Measurements from ENCODE around the gene LRRC74B. TPM values are rescaled to one million over a fixed set of nuclear protein-coding genes. Genes with fewer than 3 reads are reported as not detected.

Gene LRRC74B
- total RNA-seq, 1 donor from 2014 or later = not detected

- Mint-ChIP-seq H3K9me3 (ENCODE audit: unreplicated experiment) (no peaks in the 10 kb centered on the region), H3K27me3 (ENCODE audit: unreplicated experiment) (peaks cover 2% of the 10 kb centered on the region), H3K4me3 (ENCODE audit: unreplicated experiment) (peak overlapping the region; percentile 56), H3K27ac (ENCODE audit: unreplicated experiment) (no peak overlapping the region), H3K36me3 (ENCODE audit: unreplicated experiment) (no peaks in the 10 kb centered on the region), H3K4me1 (ENCODE audit: low read depth, unreplicated experiment) (no peaks in the 10 kb centered on the region)
- peak; percentile 85 for TF ChIP-seq CTCF (IDR thresholded peaks at IDR 0.05; ENCODE audit: partially characterized antibody, unreplicated experiment)
- peak; percentile 91 for DNase-seq
Observed at GRCh38 chr22:21102659-21103267, 57.0 kb downstream of the LRRC74B start.

- no peak overlapping the region for H3K4me3 Mint-ChIP-seq (ENCODE audit: unreplicated experiment)
- no peaks in the 10 kb centered on the region for H3K36me3 Mint-ChIP-seq (ENCODE audit: unreplicated experiment)
- TF ChIP-seq CTCF (IDR thresholded peaks at IDR 0.05; ENCODE audit: partially characterized antibody, unreplicated experiment) = no peak
- H3K9me3 Mint-ChIP-seq (ENCODE audit: unreplicated experiment) = no peaks in the 10 kb centered on the region
- no peaks in the 10 kb centered on the region for H3K4me1 Mint-ChIP-seq (ENCODE audit: low read depth, unreplicated experiment)
- H3K27ac Mint-ChIP-seq (ENCODE audit: unreplicated experiment) = no peak overlapping the region
- no peak for DNase-seq
- H3K27me3 Mint-ChIP-seq (ENCODE audit: unreplicated experiment) = peaks cover 2% of the 10 kb centered on the region
Observed at GRCh38 chr22:21103633-21104032, 57.9 kb downstream of the LRRC74B start.

DNA sequence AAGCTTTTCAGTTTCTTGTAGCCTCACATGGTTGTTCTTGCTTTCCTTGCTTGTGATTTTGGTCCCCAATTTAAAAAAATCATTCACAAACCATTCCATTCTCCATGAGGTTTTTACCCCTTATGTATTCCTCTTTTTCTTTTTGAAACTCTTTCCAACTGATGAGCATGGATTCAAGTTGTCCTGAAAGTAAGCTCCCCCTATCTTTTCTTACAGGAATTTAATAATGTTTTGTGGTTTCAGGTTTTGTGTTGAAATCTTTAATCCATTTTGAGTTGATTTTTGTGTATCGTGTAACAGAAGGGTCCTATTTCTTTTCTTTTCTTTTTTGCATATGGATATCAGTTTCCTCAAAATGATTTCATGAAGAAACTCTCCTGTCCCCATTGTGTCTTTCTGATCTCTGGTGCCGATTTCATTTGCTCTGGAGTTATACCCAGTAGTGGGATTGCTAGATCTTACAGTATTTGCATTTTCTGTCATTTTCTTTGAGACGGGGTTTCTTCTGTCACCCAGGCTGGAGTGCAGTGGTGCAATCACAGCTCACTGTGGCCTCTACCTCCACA is 58.5 kb downstream of the LRRC74B start:
- Mint-ChIP-seq H3K4me1 (ENCODE audit: low read depth, unreplicated experiment) (no peaks in the 10 kb centered on the region), H3K4me3 (ENCODE audit: unreplicated experiment) (no peak overlapping the region), H3K36me3 (ENCODE audit: unreplicated experiment) (no peaks in the 10 kb centered on the region), H3K27me3 (ENCODE audit: unreplicated experiment) (peaks cover 2% of the 10 kb centered on the region), H3K27ac (ENCODE audit: unreplicated experiment) (no peak overlapping the region), H3K9me3 (ENCODE audit: unreplicated experiment) (no peaks in the 10 kb centered on the region)
- no peak for TF ChIP-seq CTCF (IDR thresholded peaks at IDR 0.05; ENCODE audit: partially characterized antibody, unreplicated experiment)
- DNase-seq = no peak

DNA sequence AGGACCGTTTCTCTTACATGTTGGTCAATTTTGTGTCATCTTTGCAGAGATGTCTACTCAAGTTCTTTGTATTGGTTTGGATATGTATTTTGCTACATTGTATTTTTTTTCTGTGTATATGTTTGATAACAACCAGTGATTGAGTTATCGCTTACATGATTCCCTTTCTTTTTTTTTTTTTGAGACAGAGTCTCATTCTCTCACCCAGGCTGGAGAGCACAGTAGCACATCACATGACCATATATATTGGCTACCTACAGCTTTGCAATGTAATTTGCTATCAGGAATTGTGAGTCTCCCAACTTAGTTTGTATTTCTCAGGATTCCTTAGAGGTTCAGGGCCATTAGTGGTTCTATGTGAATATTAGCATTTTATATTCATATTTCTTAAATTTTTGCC is 59.5 kb downstream of the LRRC74B start:
- TF ChIP-seq CTCF (IDR thresholded peaks at IDR 0.05; ENCODE audit: partially characterized antibody, unreplicated experiment) = no peak
- no peak overlapping the region for H3K4me3 Mint-ChIP-seq (ENCODE audit: unreplicated experiment)
- peaks cover 2% of the 10 kb centered on the region for H3K27me3 Mint-ChIP-seq (ENCODE audit: unreplicated experiment)

DNA sequence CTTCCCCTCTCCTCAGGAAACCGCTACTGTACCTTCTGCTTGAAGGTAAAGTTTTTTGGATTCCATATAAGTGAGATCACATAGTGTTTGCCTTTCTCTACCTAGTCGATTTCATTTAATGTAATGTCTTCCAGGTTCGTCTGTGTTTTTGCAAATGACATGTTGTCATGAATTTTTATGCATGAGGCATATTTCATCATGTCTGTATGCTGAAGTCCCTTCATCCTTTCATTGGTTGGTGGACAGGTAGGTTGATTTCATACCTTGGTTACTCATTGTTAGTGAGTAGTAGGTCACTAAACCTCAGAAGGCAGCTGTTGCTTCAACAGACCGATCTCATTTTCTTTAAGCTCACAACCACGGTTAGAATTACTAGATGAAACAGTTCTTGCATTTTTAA is 60.3 kb downstream of the LRRC74B start:
- TF ChIP-seq CTCF (IDR thresholded peaks at IDR 0.05; ENCODE audit: partially characterized antibody, unreplicated experiment) = no peak
- Mint-ChIP-seq H3K36me3 (ENCODE audit: unreplicated experiment) (no peaks in the 10 kb centered on the region), H3K27ac (ENCODE audit: unreplicated experiment) (no peak overlapping the region), H3K4me3 (ENCODE audit: unreplicated experiment) (no peak overlapping the region), H3K4me1 (ENCODE audit: low read depth, unreplicated experiment) (no peaks in the 10 kb centered on the region), H3K9me3 (ENCODE audit: unreplicated experiment) (no peaks in the 10 kb centered on the region), H3K27me3 (ENCODE audit: unreplicated experiment) (peaks cover 2% of the 10 kb centered on the region)
- DNase-seq = no peak

More for the DNA sequence above, 59.5 kb downstream of the LRRC74B start:
- no peaks in the 10 kb centered on the region for H3K9me3 Mint-ChIP-seq (ENCODE audit: unreplicated experiment)
- no peaks in the 10 kb centered on the region for H3K4me1 Mint-ChIP-seq (ENCODE audit: low read depth, unreplicated experiment)
- H3K27ac Mint-ChIP-seq (ENCODE audit: unreplicated experiment) = no peak overlapping the region
- no peaks in the 10 kb centered on the region for H3K36me3 Mint-ChIP-seq (ENCODE audit: unreplicated experiment)
- no peak for DNase-seq

Data from glutamatergic neuron (in vitro differentiated cells).